ENCODE results near the gene CTCFL. TPM values are rescaled to one million over a fixed set of nuclear protein-coding genes. Genes with fewer than 3 reads are reported as not detected.

Gene CTCFL
- total and polyA plus RNA-seq, 2 of the 13 experiments (the other 11 are each of a cell fraction or from before 2014, with no cell fraction given): 0.04 TPM; not detected in 1

DNA sequence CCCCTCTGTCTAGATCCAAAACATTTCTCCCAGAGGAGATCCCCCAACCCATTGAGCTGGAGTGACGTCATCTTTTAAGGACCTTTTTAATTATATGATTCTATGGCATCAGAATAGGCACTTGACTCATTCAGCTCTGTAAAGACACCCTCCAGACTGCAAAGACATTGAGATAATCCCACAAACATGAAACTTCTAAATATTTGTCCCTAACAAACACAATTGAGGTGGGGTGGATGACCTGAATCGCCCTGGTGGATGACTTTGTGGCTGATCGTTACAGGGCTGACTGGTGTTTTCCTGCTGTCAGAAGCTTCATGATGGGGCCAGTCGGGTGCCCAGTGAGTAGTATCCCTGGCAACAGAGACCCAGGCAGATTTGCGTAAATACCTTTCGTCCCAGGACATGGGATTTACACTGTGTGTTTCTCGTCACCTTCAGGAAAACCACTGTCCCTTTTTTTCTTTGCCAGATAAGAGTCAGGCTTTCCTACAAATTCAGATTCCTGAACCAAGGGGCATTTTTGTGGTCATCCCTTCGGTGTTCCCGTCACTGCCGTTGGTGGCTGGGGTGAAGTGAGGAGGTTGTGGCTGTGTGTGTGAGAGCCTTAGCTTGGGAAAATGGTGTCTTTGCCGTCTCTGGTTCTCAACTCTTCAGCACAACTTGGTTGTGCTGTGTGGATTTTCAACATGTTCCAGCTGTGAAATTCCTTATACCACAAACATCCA lies 30.7 kb upstream of the CTCFL start (continued):
- TF ChIP-seq, protein P1, sequence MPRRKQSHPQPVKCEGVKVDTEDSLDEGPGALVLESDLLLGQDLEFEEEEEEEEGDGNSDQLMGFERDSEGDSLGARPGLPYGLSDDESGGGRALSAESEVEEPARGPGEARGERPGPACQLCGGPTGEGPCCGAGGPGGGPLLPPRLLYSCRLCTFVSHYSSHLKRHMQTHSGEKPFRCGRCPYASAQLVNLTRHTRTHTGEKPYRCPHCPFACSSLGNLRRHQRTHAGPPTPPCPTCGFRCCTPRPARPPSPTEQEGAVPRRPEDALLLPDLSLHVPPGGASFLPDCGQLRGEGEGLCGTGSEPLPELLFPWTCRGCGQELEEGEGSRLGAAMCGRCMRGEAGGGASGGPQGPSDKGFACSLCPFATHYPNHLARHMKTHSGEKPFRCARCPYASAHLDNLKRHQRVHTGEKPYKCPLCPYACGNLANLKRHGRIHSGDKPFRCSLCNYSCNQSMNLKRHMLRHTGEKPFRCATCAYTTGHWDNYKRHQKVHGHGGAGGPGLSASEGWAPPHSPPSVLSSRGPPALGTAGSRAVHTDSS (CRISPR knock-in tag; conservative IDR thresholded peaks at IDR 0.05): no peak
- TF ChIP-seq ATAD3A (CRISPR knock-in tag; IDR thresholded peaks at IDR 0.05) (no peak), GTF2F1 (IDR thresholded peaks at IDR 0.05; ENCODE audit: low read length) (no peak), ZNF350 (CRISPR knock-in tag; IDR thresholded peaks at IDR 0.05; ENCODE audit: borderline replicate concordance, low read depth) (no peak), IKZF1 (IDR thresholded peaks at IDR 0.05) (no peak), SAFB2 (CRISPR knock-in tag; IDR thresholded peaks at IDR 0.05; ENCODE audit: borderline replicate concordance, low read depth) (no peak), SIX1 (CRISPR knock-in tag; IDR thresholded peaks at IDR 0.05; ENCODE audit: borderline replicate concordance) (no peak)
- TF ChIP-seq, protein P2, sequence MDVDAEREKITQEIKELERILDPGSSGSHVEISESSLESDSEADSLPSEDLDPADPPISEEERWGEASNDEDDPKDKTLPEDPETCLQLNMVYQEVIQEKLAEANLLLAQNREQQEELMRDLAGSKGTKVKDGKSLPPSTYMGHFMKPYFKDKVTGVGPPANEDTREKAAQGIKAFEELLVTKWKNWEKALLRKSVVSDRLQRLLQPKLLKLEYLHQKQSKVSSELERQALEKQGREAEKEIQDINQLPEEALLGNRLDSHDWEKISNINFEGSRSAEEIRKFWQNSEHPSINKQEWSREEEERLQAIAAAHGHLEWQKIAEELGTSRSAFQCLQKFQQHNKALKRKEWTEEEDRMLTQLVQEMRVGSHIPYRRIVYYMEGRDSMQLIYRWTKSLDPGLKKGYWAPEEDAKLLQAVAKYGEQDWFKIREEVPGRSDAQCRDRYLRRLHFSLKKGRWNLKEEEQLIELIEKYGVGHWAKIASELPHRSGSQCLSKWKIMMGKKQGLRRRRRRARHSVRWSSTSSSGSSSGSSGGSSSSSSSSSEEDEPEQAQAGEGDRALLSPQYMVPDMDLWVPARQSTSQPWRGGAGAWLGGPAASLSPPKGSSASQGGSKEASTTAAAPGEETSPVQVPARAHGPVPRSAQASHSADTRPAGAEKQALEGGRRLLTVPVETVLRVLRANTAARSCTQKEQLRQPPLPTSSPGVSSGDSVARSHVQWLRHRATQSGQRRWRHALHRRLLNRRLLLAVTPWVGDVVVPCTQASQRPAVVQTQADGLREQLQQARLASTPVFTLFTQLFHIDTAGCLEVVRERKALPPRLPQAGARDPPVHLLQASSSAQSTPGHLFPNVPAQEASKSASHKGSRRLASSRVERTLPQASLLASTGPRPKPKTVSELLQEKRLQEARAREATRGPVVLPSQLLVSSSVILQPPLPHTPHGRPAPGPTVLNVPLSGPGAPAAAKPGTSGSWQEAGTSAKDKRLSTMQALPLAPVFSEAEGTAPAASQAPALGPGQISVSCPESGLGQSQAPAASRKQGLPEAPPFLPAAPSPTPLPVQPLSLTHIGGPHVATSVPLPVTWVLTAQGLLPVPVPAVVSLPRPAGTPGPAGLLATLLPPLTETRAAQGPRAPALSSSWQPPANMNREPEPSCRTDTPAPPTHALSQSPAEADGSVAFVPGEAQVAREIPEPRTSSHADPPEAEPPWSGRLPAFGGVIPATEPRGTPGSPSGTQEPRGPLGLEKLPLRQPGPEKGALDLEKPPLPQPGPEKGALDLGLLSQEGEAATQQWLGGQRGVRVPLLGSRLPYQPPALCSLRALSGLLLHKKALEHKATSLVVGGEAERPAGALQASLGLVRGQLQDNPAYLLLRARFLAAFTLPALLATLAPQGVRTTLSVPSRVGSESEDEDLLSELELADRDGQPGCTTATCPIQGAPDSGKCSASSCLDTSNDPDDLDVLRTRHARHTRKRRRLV (CRISPR knock-in tag; IDR thresholded peaks at IDR 0.05): no peak
- TF ChIP-seq, protein P3, sequence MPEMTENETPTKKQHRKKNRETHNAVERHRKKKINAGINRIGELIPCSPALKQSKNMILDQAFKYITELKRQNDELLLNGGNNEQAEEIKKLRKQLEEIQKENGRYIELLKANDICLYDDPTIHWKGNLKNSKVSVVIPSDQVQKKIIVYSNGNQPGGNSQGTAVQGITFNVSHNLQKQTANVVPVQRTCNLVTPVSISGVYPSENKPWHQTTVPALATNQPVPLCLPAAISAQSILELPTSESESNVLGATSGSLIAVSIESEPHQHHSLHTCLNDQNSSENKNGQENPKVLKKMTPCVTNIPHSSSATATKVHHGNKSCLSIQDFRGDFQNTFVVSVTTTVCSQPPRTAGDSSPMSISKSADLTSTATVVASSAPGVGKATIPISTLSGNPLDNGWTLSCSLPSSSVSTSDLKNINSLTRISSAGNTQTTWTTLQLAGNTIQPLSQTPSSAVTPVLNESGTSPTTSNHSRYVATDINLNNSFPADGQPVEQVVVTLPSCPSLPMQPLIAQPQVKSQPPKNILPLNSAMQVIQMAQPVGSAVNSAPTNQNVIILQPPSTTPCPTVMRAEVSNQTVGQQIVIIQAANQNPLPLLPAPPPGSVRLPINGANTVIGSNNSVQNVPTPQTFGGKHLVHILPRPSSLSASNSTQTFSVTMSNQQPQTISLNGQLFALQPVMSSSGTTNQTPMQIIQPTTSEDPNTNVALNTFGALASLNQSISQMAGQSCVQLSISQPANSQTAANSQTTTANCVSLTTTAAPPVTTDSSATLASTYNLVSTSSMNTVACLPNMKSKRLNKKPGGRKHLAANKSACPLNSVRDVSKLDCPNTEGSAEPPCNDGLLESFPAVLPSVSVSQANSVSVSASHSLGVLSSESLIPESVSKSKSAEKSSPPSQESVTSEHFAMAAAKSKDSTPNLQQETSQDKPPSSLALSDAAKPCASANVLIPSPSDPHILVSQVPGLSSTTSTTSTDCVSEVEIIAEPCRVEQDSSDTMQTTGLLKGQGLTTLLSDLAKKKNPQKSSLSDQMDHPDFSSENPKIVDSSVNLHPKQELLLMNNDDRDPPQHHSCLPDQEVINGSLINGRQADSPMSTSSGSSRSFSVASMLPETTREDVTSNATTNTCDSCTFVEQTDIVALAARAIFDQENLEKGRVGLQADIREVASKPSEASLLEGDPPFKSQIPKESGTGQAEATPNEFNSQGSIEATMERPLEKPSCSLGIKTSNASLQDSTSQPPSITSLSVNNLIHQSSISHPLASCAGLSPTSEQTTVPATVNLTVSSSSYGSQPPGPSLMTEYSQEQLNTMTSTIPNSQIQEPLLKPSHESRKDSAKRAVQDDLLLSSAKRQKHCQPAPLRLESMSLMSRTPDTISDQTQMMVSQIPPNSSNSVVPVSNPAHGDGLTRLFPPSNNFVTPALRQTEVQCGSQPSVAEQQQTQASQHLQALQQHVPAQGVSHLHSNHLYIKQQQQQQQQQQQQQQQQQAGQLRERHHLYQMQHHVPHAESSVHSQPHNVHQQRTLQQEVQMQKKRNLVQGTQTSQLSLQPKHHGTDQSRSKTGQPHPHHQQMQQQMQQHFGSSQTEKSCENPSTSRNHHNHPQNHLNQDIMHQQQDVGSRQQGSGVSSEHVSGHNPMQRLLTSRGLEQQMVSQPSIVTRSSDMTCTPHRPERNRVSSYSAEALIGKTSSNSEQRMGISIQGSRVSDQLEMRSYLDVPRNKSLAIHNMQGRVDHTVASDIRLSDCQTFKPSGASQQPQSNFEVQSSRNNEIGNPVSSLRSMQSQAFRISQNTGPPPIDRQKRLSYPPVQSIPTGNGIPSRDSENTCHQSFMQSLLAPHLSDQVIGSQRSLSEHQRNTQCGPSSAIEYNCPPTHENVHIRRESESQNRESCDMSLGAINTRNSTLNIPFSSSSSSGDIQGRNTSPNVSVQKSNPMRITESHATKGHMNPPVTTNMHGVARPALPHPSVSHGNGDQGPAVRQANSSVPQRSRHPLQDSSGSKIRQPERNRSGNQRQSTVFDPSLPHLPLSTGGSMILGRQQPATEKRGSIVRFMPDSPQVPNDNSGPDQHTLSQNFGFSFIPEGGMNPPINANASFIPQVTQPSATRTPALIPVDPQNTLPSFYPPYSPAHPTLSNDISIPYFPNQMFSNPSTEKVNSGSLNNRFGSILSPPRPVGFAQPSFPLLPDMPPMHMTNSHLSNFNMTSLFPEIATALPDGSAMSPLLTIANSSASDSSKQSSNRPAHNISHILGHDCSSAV (CRISPR knock-in tag; IDR thresholded peaks at IDR 0.05; ENCODE audit: borderline replicate concordance): no peak
- TF ChIP-seq, protein P4, sequence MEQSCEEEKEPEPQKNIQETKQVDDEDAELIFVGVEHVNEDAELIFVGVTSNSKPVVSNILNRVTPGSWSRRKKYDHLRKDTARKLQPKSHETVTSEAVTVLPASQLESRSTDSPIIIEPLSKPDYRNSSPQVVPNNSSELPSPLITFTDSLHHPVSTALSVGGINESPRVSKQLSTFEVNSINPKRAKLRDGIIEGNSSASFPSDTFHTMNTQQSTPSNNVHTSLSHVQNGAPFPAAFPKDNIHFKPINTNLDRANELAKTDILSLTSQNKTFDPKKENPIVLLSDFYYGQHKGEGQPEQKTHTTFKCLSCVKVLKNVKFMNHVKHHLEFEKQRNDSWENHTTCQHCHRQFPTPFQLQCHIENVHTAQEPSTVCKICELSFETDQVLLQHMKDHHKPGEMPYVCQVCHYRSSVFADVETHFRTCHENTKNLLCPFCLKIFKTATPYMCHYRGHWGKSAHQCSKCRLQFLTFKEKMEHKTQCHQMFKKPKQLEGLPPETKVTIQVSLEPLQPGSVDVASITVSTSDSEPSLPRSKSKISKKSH (CRISPR knock-in tag; IDR thresholded peaks at IDR 0.05; ENCODE audit: borderline replicate concordance): no peak
